Posterior cingulate gyrus (tissue), 11 donors: ENCODE results near the gene TADA2B.
A peak's percentile ranks its signal among the peaks of the same experiment; 100 is the strongest.
"Not testable (repeated sequence)": the region's sequence is repeated elsewhere in the genome, so short reads cannot be mapped to it uniquely, and the experiment has no call there.

Source experiments
- DNase-seq, 10 donors: peaks; one replicate each; pipeline versions ENCODE4 v3.0.0 to v3.0.0-alpha.2; 2020 to 2021; ENCODE audit warnings: mixed read lengths in 3 of 10
- intact Hi-C: fragments of 100-400 bp; cut with DNase I; formaldehyde crosslinking; loops from one replicate; pipeline ENCODE4 v1.15.1; 2023

TADA2B gene

GRCh38 chr4:7101692-7102515 lies 58.7 kb downstream of the TADA2B start:
- intact Hi-C loops: loop anchor here (10.0 kb wide), 1 partner anchor 193 kb away; no protein-coding TSS in a partner anchor
- peak; percentile 74 to 98 (median 81) for DNase-seq

- intact Hi-C loops: loop anchor here (10.0 kb wide), 1 partner anchor 192 kb away; no protein-coding TSS in a partner anchor
Observed at GRCh38 chr4:7102516-7102909, 59.3 kb downstream of the TADA2B start.

GRCh38 chr4:7103031-7103606 lies 59.9 kb downstream of the TADA2B start:
- peak; percentile 68 to 98 (median 80) for DNase-seq
- intact Hi-C loops: loop anchor here (10.0 kb wide), 1 partner anchor 192 kb away; no protein-coding TSS in a partner anchor

More at GRCh38 chr4:7102516-7102909, 59.3 kb downstream of the TADA2B start:
- not testable (repeated sequence) for DNase-seq

GRCh38 chr4:7103607-7104365 lies 60.6 kb downstream of the TADA2B start:
- intact Hi-C loops: loop anchor here (10.0 kb wide), 1 partner anchor 191 kb away; no protein-coding TSS in a partner anchor
- peak in 9 of 10 donors; percentile 33 to 92 (median 52) for DNase-seq

- intact Hi-C loops: loop anchor here (10.0 kb wide), 1 partner anchor 190 kb away; no protein-coding TSS in a partner anchor
- DNase-seq: peak in 1 of 10 donors; percentile 68
Observed at GRCh38 chr4:7104366-7105031, 61.3 kb downstream of the TADA2B start.

- DNase-seq: peak in 1 of 10 donors; percentile 74
- intact Hi-C loops: loop anchor here (10.0 kb wide), 1 partner anchor 190 kb away; no protein-coding TSS in a partner anchor
Observed at GRCh38 chr4:7105276-7105675, 62.1 kb downstream of the TADA2B start.

GRCh38 chr4:7107166-7107905 lies 64.2 kb downstream of the TADA2B start:
- intact Hi-C loops: loop anchor here (10.0 kb wide), 1 partner anchor 187 kb away; no protein-coding TSS in a partner anchor
- peak in 2 of 10 donors; percentile 63 to 72 for DNase-seq
